Measurements from ENCODE around the gene RPN2. TPM values are rescaled to one million over a fixed set of nuclear protein-coding genes. Genes with fewer than 3 reads are reported as not detected.

The RPN2 gene
- total and polyA plus RNA-seq, 7 donors, result 66.4 to 131 (median 94.9) TPM

DNA sequence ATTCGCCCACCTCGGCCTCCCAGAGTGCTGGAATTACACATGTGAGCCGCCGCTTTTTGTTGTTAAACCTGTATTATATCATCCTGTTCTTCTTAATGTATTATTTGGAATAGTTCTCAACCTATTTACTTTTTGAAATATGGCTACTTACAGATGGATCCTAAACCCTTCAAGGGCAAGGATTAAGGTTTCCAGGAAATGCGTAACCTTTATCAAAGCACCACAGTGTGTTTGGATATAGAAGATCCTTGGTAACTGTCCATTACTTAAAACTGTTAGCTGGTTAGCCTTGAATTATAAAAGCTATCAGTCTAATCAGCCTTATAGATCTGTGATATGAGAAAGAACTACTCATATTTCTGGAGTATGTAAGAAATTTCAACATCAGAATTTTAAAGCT, 12.3 kb upstream of the RPN2 start:
- Histone ChIP-seq H3K4me3 (no peak overlapping the region), H3K27ac (no peak overlapping the region), H3K27me3 (ENCODE audit: insufficient read depth in 3 of 3, low read length in 2 of 3) (no peaks in the 10 kb centered on the region), H3K9me3 (no peaks in the 10 kb centered on the region), H3K4me1 (no peaks in the 10 kb centered on the region), H3K36me3 (ENCODE audit: insufficient read depth in 1 of 2, low read depth in 1 of 2) (peaks cover 0 to 39% of the 10 kb centered on the region in 2 donors)
- TF ChIP-seq, protein P1, sequence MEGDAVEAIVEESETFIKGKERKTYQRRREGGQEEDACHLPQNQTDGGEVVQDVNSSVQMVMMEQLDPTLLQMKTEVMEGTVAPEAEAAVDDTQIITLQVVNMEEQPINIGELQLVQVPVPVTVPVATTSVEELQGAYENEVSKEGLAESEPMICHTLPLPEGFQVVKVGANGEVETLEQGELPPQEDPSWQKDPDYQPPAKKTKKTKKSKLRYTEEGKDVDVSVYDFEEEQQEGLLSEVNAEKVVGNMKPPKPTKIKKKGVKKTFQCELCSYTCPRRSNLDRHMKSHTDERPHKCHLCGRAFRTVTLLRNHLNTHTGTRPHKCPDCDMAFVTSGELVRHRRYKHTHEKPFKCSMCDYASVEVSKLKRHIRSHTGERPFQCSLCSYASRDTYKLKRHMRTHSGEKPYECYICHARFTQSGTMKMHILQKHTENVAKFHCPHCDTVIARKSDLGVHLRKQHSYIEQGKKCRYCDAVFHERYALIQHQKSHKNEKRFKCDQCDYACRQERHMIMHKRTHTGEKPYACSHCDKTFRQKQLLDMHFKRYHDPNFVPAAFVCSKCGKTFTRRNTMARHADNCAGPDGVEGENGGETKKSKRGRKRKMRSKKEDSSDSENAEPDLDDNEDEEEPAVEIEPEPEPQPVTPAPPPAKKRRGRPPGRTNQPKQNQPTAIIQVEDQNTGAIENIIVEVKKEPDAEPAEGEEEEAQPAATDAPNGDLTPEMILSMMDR (IDR thresholded peaks at IDR 0.05), result no peak
- ATAC-seq (no peak), DNase-seq (no peak)
- 93 to 97% (median 96%) methylated on average over 5 of the region's 5 CpGs for WGBS, 3 donors
- intact Hi-C loops (cut with DNase I), result no loop called here

DNA sequence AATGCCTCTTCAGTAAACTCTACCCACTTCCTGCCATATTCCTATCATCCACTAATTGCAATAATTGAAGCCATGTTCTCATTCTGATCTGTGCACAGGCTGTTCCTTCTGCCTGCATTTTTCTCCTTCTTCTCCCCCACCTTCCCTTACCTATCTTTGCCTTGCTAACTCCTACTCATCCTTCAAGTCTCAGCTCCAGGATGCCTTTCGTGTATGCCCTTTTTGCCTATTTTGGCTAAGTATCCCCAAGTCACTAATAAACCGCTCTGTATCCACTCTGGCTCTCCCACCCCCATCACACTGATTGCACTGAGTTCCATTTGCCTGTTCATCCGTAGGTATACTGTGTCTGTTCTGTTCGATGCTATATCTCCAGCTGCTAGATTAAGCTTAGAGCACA, 6.3 kb upstream of the RPN2 start:
- ATAC-seq (no peak), DNase-seq (no peak)
- peaks cover 0 to 8% of the 10 kb centered on the region in 2 donors for H3K36me3 ChIP-seq (ENCODE audit: insufficient read depth in 1 of 2, low read depth in 1 of 2)
- no peaks in the 10 kb centered on the region for H3K4me1 ChIP-seq
- H3K4me3 ChIP-seq, result no peak overlapping the region
- TF ChIP-seq, protein P1 (IDR thresholded peaks at IDR 0.05), result no peak
- no peaks in the 10 kb centered on the region for H3K9me3 ChIP-seq
- H3K27me3 ChIP-seq (ENCODE audit: insufficient read depth in 3 of 3, low read length in 2 of 3), result no peaks in the 10 kb centered on the region
- H3K27ac ChIP-seq, result no peak overlapping the region
- 94 to 96% (median 96%) methylated on average over 4 of the region's 4 CpGs for WGBS, 3 donors
- intact Hi-C loops (cut with DNase I), result no loop called here

DNA sequence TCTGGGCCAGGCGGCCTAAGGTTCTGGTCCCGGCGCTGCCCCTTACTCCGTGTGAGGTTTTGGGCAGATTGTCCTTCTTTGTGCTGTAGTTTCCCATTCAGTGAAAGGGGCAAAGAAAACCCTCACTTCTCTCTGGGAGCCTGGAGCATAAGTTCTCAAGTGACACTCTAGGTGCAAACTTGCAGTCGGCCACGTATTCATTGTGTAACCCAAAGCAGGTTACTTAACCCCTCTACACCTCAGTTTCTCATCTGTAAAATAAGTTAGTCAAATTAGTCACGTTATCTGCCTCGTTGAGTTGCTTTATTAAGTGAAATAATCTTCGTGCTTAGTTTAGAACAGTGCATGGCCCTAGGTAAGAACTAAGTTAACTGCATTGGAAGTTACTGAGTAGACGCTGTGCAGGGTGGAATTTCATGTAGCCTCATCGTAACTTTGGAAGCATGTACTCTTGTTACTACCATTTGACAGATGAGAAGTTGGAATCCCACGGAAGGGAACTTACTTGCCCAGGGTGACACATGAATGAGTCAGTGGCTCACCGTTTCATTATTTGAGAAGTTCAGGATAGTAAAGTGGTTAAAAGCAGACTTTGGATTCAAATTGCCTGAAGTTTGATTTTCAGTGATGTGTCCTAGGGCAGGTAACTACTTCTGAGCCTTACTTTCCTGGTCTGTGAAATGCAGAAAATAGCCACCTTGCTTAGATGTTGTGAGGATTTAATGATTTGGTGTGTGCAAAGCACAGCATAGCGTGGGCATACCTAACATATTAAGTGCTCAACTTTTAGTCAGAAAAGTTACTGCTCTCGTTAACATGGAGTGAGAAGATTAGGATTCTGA, 774 bp downstream of the RPN2 start:
- WGBS, 3 donors, result 5 to 9% (median 7%) methylated on average over 15 of the region's 15 CpGs
- intact Hi-C loops (cut with DNase I), result no loop called here

DNA sequence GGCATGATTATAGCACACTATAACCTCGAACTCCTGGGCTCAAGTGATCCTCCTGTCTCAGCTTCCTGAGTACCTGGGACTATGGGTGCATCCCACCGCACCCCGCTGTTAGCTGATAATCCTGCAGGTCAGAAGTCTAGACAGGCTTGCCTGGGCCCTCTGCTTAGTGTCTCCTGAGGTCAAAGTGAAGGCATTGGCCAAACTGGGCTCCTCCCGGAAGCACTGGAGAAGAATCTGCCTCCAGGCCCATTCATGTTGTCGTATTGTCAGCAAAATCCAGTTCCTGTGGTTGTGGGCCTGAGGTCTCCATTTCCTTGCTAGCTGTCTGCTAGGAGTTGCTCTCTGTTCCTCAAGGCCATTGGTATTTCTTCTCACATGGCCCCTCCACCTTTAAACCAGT, 6.6 kb downstream of the RPN2 start:
- DNase-seq (no peak), ATAC-seq (no peak)
- H3K27me3 ChIP-seq (ENCODE audit: insufficient read depth in 3 of 3, low read length in 2 of 3), result no peaks in the 10 kb centered on the region
- WGBS, 3 donors, result 88 to 94% (median 89%) methylated on average over 5 of the region's 5 CpGs
- no peak overlapping the region for H3K27ac ChIP-seq
- peaks cover 38% of the 10 kb centered on the region for H3K4me1 ChIP-seq
- TF ChIP-seq, protein P1 (IDR thresholded peaks at IDR 0.05), result no peak
- intact Hi-C loops (cut with DNase I), result no loop called here
- no peaks in the 10 kb centered on the region for H3K9me3 ChIP-seq
- H3K4me3 ChIP-seq, result no peak overlapping the region
- peaks cover 13 to 43% of the 10 kb centered on the region in 2 donors for H3K36me3 ChIP-seq (ENCODE audit: insufficient read depth in 1 of 2, low read depth in 1 of 2)

More for the DNA sequence above, 774 bp downstream of the RPN2 start:
- Histone ChIP-seq H3K4me1 (peaks cover 34% of the 10 kb centered on the region), H3K36me3 (ENCODE audit: insufficient read depth in 1 of 2, low read depth in 1 of 2) (peaks cover 0 to 12% of the 10 kb centered on the region in 2 donors), H3K9me3 (no peaks in the 10 kb centered on the region), H3K27ac (peak overlapping the region; percentile 99), H3K27me3 (ENCODE audit: insufficient read depth in 3 of 3, low read length in 2 of 3) (no peaks in the 10 kb centered on the region), H3K4me3 (peak overlapping the region; percentile 87)
- TF ChIP-seq, protein P1 (IDR thresholded peaks at IDR 0.05), result no peak
- ATAC-seq, result peak; percentile 34 to 57 (median 46)
- no peak for DNase-seq
